GM19324 (cell line): ENCODE measurements around the gene HIGD1B.

Experiments
- ATAC-seq: cut with Tn5 transposase; IDR thresholded peaks from one replicate; pipeline ENCODE4 v1.9.1; 2021; ENCODE audit warnings: mild to moderate bottlenecking, moderate library complexity; ENCODE audit not compliant: unreplicated experiment, low FRiP score

HIGD1B gene

DNA sequence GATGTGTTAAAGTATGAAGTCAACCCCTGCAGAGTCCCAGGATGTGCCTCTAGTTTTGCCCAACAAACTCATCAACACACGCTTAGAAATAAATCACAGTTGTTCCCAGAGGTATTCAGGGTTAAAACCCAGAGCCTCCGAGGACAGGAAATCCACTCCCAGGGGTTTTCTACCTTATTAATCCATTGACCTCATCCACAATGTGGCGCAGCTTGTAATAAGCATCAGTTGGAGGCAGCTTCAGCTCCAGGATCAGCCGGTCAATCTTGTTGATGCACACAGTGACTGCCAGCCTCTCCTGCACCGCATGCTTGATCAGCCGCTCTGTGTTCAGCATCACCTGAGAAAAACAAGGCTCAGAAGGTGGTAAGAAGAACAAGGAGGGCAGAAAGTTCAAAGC is 28.1 kb downstream of the HIGD1B start:
- ATAC-seq: no peak

DNA sequence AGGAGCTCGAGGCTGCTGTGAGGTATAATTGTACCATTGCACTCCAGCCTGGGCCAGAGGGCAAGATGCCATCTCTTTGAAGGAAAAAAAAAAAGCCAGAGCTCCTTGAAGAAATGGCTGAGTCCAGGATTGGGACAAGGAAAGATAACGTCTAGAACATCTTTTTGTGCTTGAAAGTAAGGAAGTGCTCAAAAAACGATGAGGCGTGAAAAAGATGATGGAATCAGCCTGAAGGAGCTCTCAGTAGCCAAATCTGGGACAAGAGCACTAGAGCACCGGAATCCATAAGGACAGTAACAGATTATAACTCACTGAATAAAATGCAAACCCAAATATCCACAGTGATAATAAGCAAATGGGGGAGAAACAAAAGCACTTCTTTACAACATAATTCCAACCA is 29.4 kb downstream of the HIGD1B start:
- ATAC-seq: no peak

DNA sequence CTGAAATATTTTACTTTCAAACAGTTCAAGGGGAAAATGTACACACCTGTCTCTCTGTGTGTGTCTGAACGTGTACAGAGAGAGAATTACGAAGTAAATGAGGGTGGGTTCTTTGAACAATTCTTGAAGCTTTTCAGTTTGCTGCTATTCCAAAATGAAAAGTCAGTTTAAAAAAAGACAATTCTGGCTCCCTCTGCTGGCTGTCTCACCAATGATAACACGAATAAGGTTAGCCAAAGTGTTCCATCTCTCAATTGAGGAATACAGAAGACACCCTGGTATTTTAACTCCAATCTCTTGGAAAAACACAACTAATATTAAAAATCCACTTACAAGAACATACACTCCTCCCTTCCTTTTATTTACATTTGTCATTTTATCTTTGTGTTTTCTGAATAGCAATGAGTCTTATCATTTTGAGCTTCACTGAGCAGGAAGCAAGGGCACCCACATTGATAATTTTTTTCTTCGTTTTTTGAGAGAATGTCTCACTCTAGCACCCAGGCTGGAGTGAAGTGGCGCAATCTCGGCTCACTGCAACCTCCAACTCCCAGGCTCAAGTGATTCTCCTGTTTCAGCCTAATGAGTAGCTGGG is 31.0 kb downstream of the HIGD1B start:
- ATAC-seq: no peak

DNA sequence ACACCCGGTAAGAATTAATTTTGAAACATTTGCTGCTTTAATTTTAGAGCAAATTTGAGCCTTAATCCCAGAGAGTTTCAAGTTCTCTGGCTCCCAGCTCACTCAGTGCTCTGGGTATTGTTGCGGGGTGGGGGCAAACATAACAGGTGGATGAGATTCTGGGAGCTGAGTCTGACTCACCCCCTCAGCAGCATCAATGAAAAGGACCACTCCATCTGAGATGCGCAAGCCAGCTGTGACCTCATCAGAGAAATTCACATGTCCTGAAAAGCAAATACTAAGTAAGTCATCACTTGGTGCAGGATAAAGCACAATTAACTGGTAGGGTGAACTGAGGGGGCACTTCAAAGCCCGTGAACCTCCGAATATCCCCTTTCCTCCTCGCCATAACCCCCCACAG is 31.7 kb downstream of the HIGD1B start:
- no peak for ATAC-seq

DNA sequence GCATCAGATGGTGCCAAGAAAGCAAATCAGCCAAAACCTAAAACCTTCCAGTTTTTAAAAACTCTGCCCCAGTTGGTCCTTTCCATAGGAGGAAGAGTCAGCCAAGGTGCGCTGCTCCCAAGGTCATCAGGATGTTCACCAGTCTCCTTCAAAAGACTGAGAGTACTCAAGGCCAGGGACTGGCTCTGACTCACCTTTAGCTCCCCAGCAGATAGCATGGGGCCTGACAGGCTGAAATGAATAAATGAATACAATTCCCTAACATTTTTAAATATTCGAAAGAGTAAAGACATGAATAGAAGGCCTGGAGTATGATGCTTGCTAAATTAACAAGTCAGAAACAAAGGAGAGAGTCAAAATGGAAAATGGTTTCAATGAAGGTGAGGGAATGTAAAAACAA is 32.4 kb downstream of the HIGD1B start:
- no peak for ATAC-seq

DNA sequence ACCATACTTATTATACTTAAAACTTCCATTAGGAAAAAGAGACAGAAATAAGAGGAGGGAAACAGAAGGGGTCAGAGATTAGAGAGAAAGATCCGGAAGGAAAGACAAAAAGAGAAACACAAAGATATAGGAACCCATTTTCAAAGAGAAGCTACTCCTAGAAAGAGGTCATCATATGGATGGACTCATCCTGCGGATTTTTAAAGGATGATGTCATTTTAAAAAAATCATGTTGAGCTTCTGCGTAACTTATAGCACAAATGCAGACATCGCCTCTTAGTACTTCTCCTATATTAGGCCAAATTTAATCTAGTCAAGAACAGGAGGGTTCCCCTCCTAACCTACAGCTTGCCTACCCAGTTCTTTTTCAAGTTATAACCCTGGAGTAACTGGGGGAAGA is 33.5 kb downstream of the HIGD1B start:
- no peak for ATAC-seq

DNA sequence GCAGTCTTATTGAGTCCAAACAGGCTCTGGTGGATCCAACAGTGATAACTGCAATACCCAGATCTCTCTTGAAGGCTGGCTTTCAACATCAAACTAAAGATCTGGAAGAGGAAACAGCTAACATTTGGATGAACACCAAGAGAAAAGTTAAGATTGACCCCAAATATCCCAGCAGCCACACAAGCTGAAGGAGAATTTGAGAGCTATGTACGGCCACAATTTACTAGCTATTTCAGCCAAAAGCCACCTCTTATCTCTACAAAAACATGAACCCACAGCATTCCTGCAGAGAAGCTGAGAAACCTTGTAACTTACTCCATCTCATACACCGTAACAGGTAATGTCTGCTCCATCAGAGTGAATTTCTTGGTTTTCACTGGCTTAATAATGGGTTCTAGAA is 37.3 kb downstream of the HIGD1B start:
- ATAC-seq: no peak

DNA sequence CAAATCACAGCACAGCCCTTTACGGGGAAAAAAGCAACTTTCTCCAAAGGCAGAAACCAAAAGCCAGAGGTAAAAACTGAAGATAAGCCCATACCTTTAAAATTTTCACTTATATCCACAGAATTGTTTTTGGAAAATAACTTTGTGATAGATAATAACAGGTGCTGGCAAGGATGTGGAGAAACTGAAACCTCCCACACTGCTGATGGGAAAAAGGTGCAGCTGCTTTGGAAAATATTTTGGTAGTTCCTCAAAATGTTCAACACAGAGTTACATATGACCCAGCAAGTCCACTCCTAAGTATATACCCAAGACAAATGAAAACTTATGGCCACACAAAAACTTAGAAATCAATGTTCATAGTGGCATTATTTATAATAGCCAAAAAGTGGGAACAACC is 39.3 kb downstream of the HIGD1B start:
- ATAC-seq: no peak

DNA sequence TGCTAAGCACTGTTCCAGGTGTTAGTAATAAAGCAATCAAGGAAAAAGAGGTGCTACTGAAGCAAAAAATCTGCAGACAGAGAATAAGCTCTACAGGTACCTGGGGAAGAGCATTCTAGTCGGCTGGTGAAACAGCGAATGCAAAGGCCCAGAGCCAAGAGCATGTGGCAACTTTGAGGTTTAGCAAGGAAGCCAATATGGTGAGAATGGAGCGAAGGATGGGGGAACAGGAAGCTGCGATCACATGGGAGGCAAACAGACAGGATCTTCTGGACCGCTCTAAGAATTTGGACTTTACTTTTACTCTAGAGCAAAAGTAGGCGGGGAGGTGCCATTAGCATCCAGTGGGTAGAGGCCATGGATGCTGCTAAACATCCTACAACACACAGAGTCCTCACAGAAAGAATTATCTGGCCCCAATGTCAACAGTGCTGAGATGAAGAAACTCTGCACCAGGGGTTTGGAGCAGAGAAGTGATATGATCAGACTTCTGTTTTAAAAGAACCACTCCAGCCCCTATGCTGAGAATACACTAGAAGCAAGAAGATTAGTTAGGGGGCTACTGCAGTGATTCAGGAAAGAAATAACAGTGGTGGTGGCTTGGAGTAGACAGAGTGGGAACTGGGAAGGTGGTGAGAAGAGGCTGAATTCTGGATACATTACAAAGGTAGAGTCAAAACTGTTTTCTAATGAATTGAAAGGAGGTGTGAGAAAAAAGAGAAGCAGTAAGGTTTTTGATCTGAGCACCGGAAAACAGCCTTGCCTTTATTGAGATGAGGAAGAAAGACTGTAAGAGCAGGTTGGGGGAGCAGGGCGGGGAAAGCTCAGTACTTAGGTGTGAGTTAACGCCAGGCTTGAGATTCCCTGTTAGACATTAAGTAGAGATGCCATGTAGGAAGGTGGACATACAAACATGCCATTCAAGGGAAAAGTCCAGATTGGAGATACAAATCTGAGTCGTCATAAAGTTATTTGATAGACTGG is 40.6 kb downstream of the HIGD1B start:
- ATAC-seq: no peak

DNA sequence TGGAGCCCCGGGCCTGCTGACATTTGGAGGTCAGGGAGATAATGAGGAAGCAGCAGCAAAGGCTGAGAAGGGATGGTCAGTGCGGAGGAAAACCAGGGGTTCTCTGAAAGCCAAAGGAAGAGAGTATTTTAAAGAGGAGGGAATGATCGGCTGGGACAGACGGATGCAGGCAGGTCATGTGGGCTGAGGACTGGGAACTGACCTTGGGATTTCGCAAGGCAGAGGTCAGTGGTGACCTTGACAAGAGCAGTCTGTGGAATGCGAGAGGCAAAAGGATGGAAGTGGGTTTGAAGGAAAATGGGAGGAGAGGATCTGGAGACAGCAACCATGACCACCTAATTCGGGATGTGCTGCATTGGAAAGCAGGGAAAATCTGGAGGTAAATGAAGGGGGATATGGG is 41.3 kb downstream of the HIGD1B start:
- ATAC-seq: no peak

DNA sequence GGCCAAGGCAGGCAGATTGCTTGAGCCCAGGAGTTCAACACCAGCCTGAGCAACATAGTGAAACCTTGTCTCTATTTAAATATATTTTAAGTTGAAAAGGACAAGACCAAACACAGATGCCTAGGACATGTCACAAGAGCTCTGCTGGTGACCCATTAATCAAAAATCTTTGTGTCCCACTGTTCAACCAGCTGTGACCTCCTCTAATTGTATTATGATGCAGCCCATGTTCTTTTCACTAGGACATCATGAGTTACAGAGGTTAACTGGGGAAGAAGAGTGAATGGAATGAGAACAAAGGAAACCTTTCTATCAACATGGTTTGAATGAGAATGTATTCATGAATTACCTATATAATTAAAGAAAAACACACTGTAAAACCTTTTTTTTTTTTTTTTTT is 44.6 kb downstream of the HIGD1B start:
- no peak for ATAC-seq

DNA sequence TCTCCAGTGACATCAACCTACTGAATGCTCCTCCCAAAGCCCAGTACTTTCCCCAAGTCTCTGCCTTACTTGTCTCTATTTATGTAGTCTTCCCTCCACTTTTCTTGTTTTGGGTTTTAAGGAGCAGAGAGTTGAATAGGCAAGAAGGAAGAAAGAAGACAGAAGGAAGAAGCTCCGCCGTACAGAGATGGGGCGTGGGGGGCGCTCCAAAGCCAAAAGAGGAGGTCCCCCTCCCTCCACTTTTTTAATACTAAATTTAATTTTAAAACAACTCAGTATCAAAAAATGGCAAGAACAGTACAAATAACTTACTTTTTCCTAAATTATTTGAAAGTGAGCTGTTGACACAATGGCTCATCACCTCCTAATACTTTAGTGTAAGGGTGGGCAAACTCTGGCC is 47.0 kb downstream of the HIGD1B start:
- ATAC-seq: no peak

DNA sequence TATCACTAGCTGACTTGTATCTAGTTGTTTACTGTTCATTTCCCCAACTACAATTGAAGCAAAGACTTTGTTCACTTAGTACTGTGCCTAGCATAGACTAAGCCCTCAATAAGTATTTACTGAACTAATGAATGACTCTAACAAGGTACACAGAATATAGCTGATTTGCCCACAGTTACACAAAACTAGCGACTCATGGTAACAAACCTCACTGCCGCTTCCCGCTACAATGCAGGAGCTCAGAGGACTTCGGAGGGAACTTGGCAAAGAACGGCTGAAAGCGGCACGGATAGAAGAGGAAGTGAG is 51.0 kb downstream of the HIGD1B start:
- ATAC-seq: no peak

DNA sequence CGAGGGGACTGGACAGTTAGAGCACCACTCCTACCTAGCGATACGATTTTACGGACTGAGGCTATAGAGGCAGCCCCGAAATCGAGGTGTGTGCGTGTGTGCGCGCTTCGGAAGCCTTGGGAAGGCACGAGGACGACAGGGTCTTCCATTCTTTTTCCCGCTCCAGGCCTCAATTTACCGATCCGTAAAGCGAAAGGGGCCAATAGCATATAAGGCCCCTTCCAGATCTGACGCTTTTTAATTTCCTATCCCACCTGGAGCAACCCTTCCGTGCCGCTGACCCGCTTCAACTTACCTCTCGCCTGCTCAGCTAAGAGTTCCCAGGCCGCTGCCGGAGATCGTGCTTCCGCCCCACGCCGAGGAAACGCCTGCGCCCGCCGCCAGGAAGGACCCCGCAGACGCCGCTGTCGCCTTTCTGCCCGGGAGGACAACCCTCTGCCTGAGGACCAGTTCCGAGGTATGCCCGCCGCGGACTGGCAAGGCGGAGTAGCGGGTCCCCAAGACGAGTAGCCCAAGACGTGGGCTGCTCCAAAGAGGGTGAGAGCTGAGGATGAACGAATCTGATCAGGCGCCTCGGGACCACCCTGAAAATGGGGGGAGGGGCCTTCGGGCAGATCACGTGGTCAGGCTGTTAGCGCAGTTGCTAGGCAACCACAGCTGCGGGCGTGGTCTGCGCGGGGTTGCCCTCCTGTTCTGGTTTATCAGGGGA is 51.5 kb downstream of the HIGD1B start, which contains the start of gene EFTUD2:
Gene EFTUD2 (minus strand): TSS at position 372 of the 709 bp plus-strand sequence. CDS start 4,924 bp downstream, outside the sequence.
- peak; percentile 76 for ATAC-seq
